Measurements from ENCODE around the gene PRM2. TPM values are rescaled to one million over a fixed set of nuclear protein-coding genes. Genes with fewer than 3 reads are reported as not detected.

Gene PRM2
- total and polyA plus RNA-seq, 2 donors (not counting 1 experiment from before 2014, with no cell fraction given): not detected

DNA sequence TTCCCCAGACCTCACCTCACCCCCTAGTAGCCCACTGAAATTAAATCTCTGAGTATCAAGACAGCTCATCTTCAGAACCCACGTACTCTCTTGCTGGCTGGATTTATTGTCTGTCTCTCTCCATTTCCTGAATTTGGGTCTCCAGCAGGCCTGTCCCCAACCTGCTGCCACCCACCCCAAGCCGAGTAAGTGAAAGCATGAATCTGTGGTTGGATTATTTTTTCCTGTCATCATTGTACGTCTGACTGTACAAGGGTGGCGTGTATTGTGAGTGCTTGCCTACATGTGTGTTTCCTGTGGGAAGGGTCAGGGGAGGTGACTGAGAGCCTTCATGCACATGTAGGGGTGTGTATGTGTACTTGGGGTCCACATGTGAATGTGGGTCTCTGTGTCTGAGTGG, 12.5 kb downstream of the PRM2 start:
- DNase-seq (ENCODE audit: low read depth in 2 of 2): no peak
- Histone ChIP-seq H3K27ac (ENCODE audit: insufficient read depth, low read length) (no peak overlapping the region), H3K27me3 (ENCODE audit: control insufficient read depth, insufficient read depth, low read length) (no peaks in the 10 kb centered on the region), H4K20me1 (ENCODE audit: control insufficient read depth, extremely low read depth, insufficient read depth, low read length) (no peaks in the 10 kb centered on the region), H3K4me1 (ENCODE audit: control insufficient read depth, extremely low read depth, insufficient read depth, low read length) (peaks cover 5% of the 10 kb centered on the region), H3K9me3 (ENCODE audit: control insufficient read depth, insufficient read depth, low read depth, low read length) (no peaks in the 10 kb centered on the region), H3K9ac (ENCODE audit: insufficient read depth, low read length) (no peak overlapping the region), H3K79me2 (ENCODE audit: control insufficient read depth, insufficient read depth, low read length) (no peaks in the 10 kb centered on the region), H2AFZ (ENCODE audit: low read length) (no peak overlapping the region), H3K36me3 (ENCODE audit: control insufficient read depth, insufficient read depth, low read length) (no peaks in the 10 kb centered on the region), H3K4me2 (ENCODE audit: extremely low read depth, insufficient read depth, low read length) (no peak overlapping the region), H3K4me3 (replicated peaks in 1 of 4; ENCODE audit: control extremely low read depth in 1 of 4, insufficient read depth in 1 of 4, low read depth in 3 of 4, low read length in 4 of 4) (no peak overlapping the region)
- TF ChIP-seq CTCF (conservative IDR thresholded peaks at IDR 0.05 in 1 of 2, IDR thresholded peaks at IDR 0.05 in 1 of 2; ENCODE audit: low read depth in 1 of 2, low read length in 2 of 2) (no peak), EZH2 (IDR thresholded peaks at IDR 0.05; ENCODE audit: low read length, missing control alignments) (no peak)

GRCh38 chr16:11262915-11263314, 13.4 kb downstream of the PRM2 start:
- TF ChIP-seq CTCF (conservative IDR thresholded peaks at IDR 0.05 in 1 of 2, IDR thresholded peaks at IDR 0.05 in 1 of 2; ENCODE audit: low read depth in 1 of 2, low read length in 2 of 2): no peak
- no peak for TF ChIP-seq EZH2 (IDR thresholded peaks at IDR 0.05; ENCODE audit: low read length, missing control alignments)
- DNase-seq (ENCODE audit: low read depth in 2 of 2): no peak
- Histone ChIP-seq H3K27ac (ENCODE audit: insufficient read depth, low read length) (no peak overlapping the region), H4K20me1 (ENCODE audit: control insufficient read depth, extremely low read depth, insufficient read depth, low read length) (no peaks in the 10 kb centered on the region), H3K4me2 (ENCODE audit: extremely low read depth, insufficient read depth, low read length) (no peak overlapping the region), H3K79me2 (ENCODE audit: control insufficient read depth, insufficient read depth, low read length) (no peaks in the 10 kb centered on the region), H3K4me1 (ENCODE audit: control insufficient read depth, extremely low read depth, insufficient read depth, low read length) (peaks cover 5% of the 10 kb centered on the region), H3K9me3 (ENCODE audit: control insufficient read depth, insufficient read depth, low read depth, low read length) (no peaks in the 10 kb centered on the region), H3K36me3 (ENCODE audit: control insufficient read depth, insufficient read depth, low read length) (no peaks in the 10 kb centered on the region), H2AFZ (ENCODE audit: low read length) (no peak overlapping the region), H3K4me3 (replicated peaks in 1 of 4; ENCODE audit: control extremely low read depth in 1 of 4, insufficient read depth in 1 of 4, low read depth in 3 of 4, low read length in 4 of 4) (no peak overlapping the region), H3K9ac (ENCODE audit: insufficient read depth, low read length) (no peak overlapping the region), H3K27me3 (ENCODE audit: control insufficient read depth, insufficient read depth, low read length) (no peaks in the 10 kb centered on the region)

- Histone ChIP-seq H3K36me3 (ENCODE audit: control insufficient read depth, insufficient read depth, low read length) (no peaks in the 10 kb centered on the region), H3K9me3 (ENCODE audit: control insufficient read depth, insufficient read depth, low read depth, low read length) (no peaks in the 10 kb centered on the region), H3K9ac (ENCODE audit: insufficient read depth, low read length) (no peak overlapping the region), H3K4me3 (replicated peaks in 1 of 4; ENCODE audit: control extremely low read depth in 1 of 4, insufficient read depth in 1 of 4, low read depth in 3 of 4, low read length in 4 of 4) (no peak overlapping the region), H3K4me1 (ENCODE audit: control insufficient read depth, extremely low read depth, insufficient read depth, low read length) (peaks cover 14% of the 10 kb centered on the region), H3K27me3 (ENCODE audit: control insufficient read depth, insufficient read depth, low read length) (no peaks in the 10 kb centered on the region), H4K20me1 (ENCODE audit: control insufficient read depth, extremely low read depth, insufficient read depth, low read length) (no peaks in the 10 kb centered on the region), H2AFZ (ENCODE audit: low read length) (no peak overlapping the region), H3K27ac (ENCODE audit: insufficient read depth, low read length) (no peak overlapping the region), H3K79me2 (ENCODE audit: control insufficient read depth, insufficient read depth, low read length) (no peaks in the 10 kb centered on the region), H3K4me2 (ENCODE audit: extremely low read depth, insufficient read depth, low read length) (no peak overlapping the region)
- TF ChIP-seq CTCF (conservative IDR thresholded peaks at IDR 0.05 in 1 of 2, IDR thresholded peaks at IDR 0.05 in 1 of 2; ENCODE audit: low read depth in 1 of 2, low read length in 2 of 2) (no peak), EZH2 (IDR thresholded peaks at IDR 0.05; ENCODE audit: low read length, missing control alignments) (no peak)
- DNase-seq (ENCODE audit: low read depth in 2 of 2): no peak
Measured at GRCh38 chr16:11260596-11260966, 15.7 kb downstream of the PRM2 start.

Measured in fibroblast of lung (primary cell).